ENCODE data around the gene RIC3. TPM values are rescaled to one million over a fixed set of nuclear protein-coding genes. Genes with fewer than 3 reads are reported as not detected.

Gene RIC3
- total RNA-seq, 1 donor from 2014 or later = 12.7 TPM

GRCh38 chr11:8067567-8067928 lies 101.3 kb downstream of the RIC3 start:
- ATAC-seq (no peak), DNase-seq (no peak)
- intact Hi-C loops (cut with DNase I) = no loop called here
- no peaks in the 10 kb centered on the region for H3K9me3 ChIP-seq
- no peak overlapping the region for H3K4me3 ChIP-seq
- H3K27me3 ChIP-seq (ENCODE audit: low read depth) = no peaks in the 10 kb centered on the region
- H3K36me3 ChIP-seq = no peaks in the 10 kb centered on the region
- no peak for TF ChIP-seq CTCF (IDR thresholded peaks at IDR 0.05)
- H3K4me1 ChIP-seq = peaks cover 4% of the 10 kb centered on the region
- H3K27ac ChIP-seq = no peak overlapping the region

GRCh38 chr11:8066911-8067455 lies 101.8 kb downstream of the RIC3 start:
- no peaks in the 10 kb centered on the region for H3K9me3 ChIP-seq
- no peak overlapping the region for H3K4me3 ChIP-seq
- DNase-seq = no peak
- intact Hi-C loops (cut with DNase I) = no loop called here
- H3K27me3 ChIP-seq (ENCODE audit: low read depth) = no peaks in the 10 kb centered on the region
- TF ChIP-seq CTCF (IDR thresholded peaks at IDR 0.05) = no peak
- ATAC-seq = no peak
- peaks cover 4% of the 10 kb centered on the region for H3K4me1 ChIP-seq
- no peaks in the 10 kb centered on the region for H3K36me3 ChIP-seq
- H3K27ac ChIP-seq = no peak overlapping the region

GRCh38 chr11:8066036-8066910 lies 102.6 kb downstream of the RIC3 start:
- no peaks in the 10 kb centered on the region for H3K9me3 ChIP-seq
- DNase-seq (no peak), ATAC-seq (no peak)
- H3K4me1 ChIP-seq = peaks cover 4% of the 10 kb centered on the region
- intact Hi-C loops (cut with DNase I) = no loop called here
- H3K4me3 ChIP-seq = no peak overlapping the region
- no peak overlapping the region for H3K27ac ChIP-seq
- H3K27me3 ChIP-seq (ENCODE audit: low read depth) = no peaks in the 10 kb centered on the region
- H3K36me3 ChIP-seq = no peaks in the 10 kb centered on the region
- TF ChIP-seq CTCF (IDR thresholded peaks at IDR 0.05) = no peak

- Histone ChIP-seq H3K27ac (no peak overlapping the region), H3K4me1 (peaks cover 4% of the 10 kb centered on the region), H3K36me3 (no peaks in the 10 kb centered on the region), H3K4me3 (no peak overlapping the region), H3K9me3 (no peaks in the 10 kb centered on the region), H3K27me3 (ENCODE audit: low read depth) (no peaks in the 10 kb centered on the region)
- ATAC-seq (no peak), DNase-seq (no peak)
- TF ChIP-seq CTCF (IDR thresholded peaks at IDR 0.05) = no peak
- intact Hi-C loops (cut with DNase I) = no loop called here
Measured at GRCh38 chr11:8065031-8065430, 103.8 kb downstream of the RIC3 start.

- H3K4me3 ChIP-seq = no peak overlapping the region
- no peak for TF ChIP-seq CTCF (IDR thresholded peaks at IDR 0.05)
- DNase-seq (no peak), ATAC-seq (no peak)
- peaks cover 4% of the 10 kb centered on the region for H3K4me1 ChIP-seq
- H3K27me3 ChIP-seq (ENCODE audit: low read depth) = no peaks in the 10 kb centered on the region
- no peaks in the 10 kb centered on the region for H3K9me3 ChIP-seq
- H3K36me3 ChIP-seq = no peaks in the 10 kb centered on the region
- intact Hi-C loops (cut with DNase I) = no loop called here
- peak overlapping the region; percentile 31 for H3K27ac ChIP-seq
Measured at GRCh38 chr11:8063324-8063723, 105.5 kb downstream of the RIC3 start.

Measured in lower lobe of right lung (tissue), 2 donors.